HepG2 (cell line): ENCODE results near the gene ECD. TPM values are rescaled to one million over a fixed set of nuclear protein-coding genes. Genes with fewer than 3 reads are reported as not detected.
A peak's percentile ranks its signal among the peaks of the same experiment; 100 is the strongest.

ENCODE experiments used
- ATAC-seq: fragments of 200-7000 bp; cut with Tn5 transposase; 3 replicates; pipeline ENCODE4 v1.9.1; 2020; ENCODE audit warnings: mild to moderate bottlenecking, moderate library complexity
- BruUV-seq: library from RNA; stranded (reverse); fragments of 400-500 nt; replicated peaks from 2 replicates; lab custom pipeline; 2021; lab: Mats Ljungman, UMichigan
- CTCF ChIA-PET: fragments of 300-600 bp; formaldehyde crosslinking; extraction: SDS; loops from one replicate; lab custom pipeline; 2021; ENCODE audit warnings: low total read pairs, inconsistent platforms, low intra/inter-chr PET ratio; lab: Yijun Ruan, JAX
- POLR2A ChIA-PET: fragments of 350-600 bp; sonication (Branson Sonifier 250); formaldehyde crosslinking; loops from one replicate; lab custom pipeline; 2020; ENCODE audit warnings: antibody characterized with exemption, inconsistent platforms; lab: Yijun Ruan, JAX
- DNase-seq: peaks from one replicate; pipeline ENCODE4 v3.0.0-alpha.2; 2015; ENCODE audit warnings: low spot score
- FAIRE-seq: peaks from 3 replicates; lab custom pipeline; 2011; peaks lifted over from hg19 to GRCh38; lab: Jason Lieb, UNC
- H2AFZ ChIP-seq: one replicate; pipeline ENCODE4 v1.6.1; 2011; ENCODE audit warnings: low read length, inconsistent platforms
- H3K27ac ChIP-seq: fragments of 300-600 bp; 3 replicates; pipeline ENCODE4 v1.8.0; 2011; ENCODE audit warnings: mixed run types, mild to moderate bottlenecking, mixed read lengths, low read length, inconsistent platforms; ENCODE audit not compliant: insufficient read depth; ENCODE audit errors: extremely low read length
- H3K27me3 ChIP-seq, 2 experiments: fragments of 200-600 bp in 1 of 2; 2 replicates in 1 of 2; 3 replicates in 1 of 2; pipeline versions ENCODE4 v1.6.0 to v1.8.0; 2011; ENCODE audit warnings: low read length in 2 of 2, mild to moderate bottlenecking in 2 of 2, moderate library complexity in 2 of 2, inconsistent platforms in 1 of 2; ENCODE audit not compliant: insufficient read depth in 2 of 2, control insufficient read depth in 1 of 2
- H3K36me3 ChIP-seq, 2 experiments: fragments of 200-600 bp in 1 of 2; replicated peaks in 1 of 2; 2 replicates in 1 of 2; 3 replicates in 1 of 2; pipeline versions ENCODE4 v1.5.1 to v1.8.0; 2011; ENCODE audit warnings: low read length in 2 of 2, inconsistent platforms in 1 of 2; ENCODE audit not compliant: insufficient read depth in 2 of 2, control insufficient read depth in 1 of 2
- H3K4me1 ChIP-seq: 2 replicates; pipeline ENCODE4 v1.5.1; 2012; ENCODE audit warnings: low read length, inconsistent platforms; ENCODE audit not compliant: insufficient read depth
- H3K4me2 ChIP-seq: 2 replicates; pipeline ENCODE4 v1.6.0; 2011; ENCODE audit warnings: low read depth, low read length, inconsistent platforms
- H3K4me3 ChIP-seq, 3 experiments: fragments of 200-600 bp in 1 of 3; sonication (generic), shearing (Covaris generic) in 1 of 3; replicated peaks in 1 of 3; 2 replicates each; pipeline ENCODE4 v1.5.1; 2011 to 2016; ENCODE audit warnings: low read length in 3 of 3, inconsistent platforms in 2 of 3, low read depth in 2 of 3, mild to moderate bottlenecking in 2 of 3, control low read depth in 1 of 3, mixed read lengths in 1 of 3; ENCODE audit not compliant: insufficient read depth in 1 of 3
- H3K79me2 ChIP-seq: one replicate; pipeline ENCODE4 v1.6.1; 2011; ENCODE audit warnings: low read length, inconsistent platforms; ENCODE audit not compliant: insufficient read depth
- H3K9ac ChIP-seq: 2 replicates; pipeline ENCODE4 v1.6.0; 2011; ENCODE audit warnings: mild to moderate bottlenecking, low read depth, low read length, inconsistent platforms; ENCODE audit not compliant: insufficient read depth
- H3K9me3 ChIP-seq: 2 replicates; pipeline ENCODE4 v1.5.1; 2012; ENCODE audit warnings: mild to moderate bottlenecking, low read length
- H4K20me1 ChIP-seq: 2 replicates; pipeline ENCODE4 v1.6.0; 2011; ENCODE audit warnings: inconsistent platforms, mild to moderate bottlenecking, low read length, moderate library complexity; ENCODE audit not compliant: insufficient read depth
- EEA1 ChIP-seq: sonication (generic); formaldehyde crosslinking; IDR thresholded peaks from 2 replicates; pipeline ENCODE4 v1.5.1; 2020; ENCODE audit warnings: mild to moderate bottlenecking, missing genetic modification reagents, borderline replicate concordance
- FOXM1 ChIP-seq: sonication (generic); formaldehyde crosslinking; IDR thresholded peaks from 2 replicates; pipeline ENCODE4 v1.5.0; 2020; ENCODE audit warnings: missing genetic modification reagents
- HOXA3 ChIP-seq: sonication (generic); formaldehyde crosslinking; IDR thresholded peaks from 2 replicates; pipeline ENCODE4 v1.5.0; 2020; ENCODE audit warnings: missing genetic modification reagents
- KAT7 ChIP-seq: IDR thresholded peaks from 2 replicates; pipeline ENCODE4 v1.6.1; 2018; ENCODE audit warnings: borderline replicate concordance, missing compliant biosample characterization
- MBNL3 ChIP-seq: fragments of 250-450 bp; sonication (Bioruptor Pico); conservative IDR thresholded peaks from 2 replicates; pipeline ENCODE4 v1.8.0; 2022; ENCODE audit warnings: mild to moderate bottlenecking, inconsistent platforms
- MXI1 ChIP-seq: IDR thresholded peaks from 3 replicates; pipeline ENCODE4 v1.6.1; 2012; ENCODE audit warnings: low read depth, low read length, inconsistent platforms, borderline replicate concordance
- MZF1 ChIP-seq: sonication (generic); formaldehyde crosslinking; IDR thresholded peaks from 2 replicates; pipeline ENCODE4 v1.8.1; 2023; ENCODE audit warnings: mild to moderate bottlenecking, missing genetic modification reagents, borderline replicate concordance
- NBN ChIP-seq: fragments of 450-650 bp; conservative IDR thresholded peaks from 2 replicates; pipeline ENCODE4 v1.6.1; 2017
- NFRKB ChIP-seq: fragments of 450-650 bp; IDR thresholded peaks from 2 replicates; pipeline ENCODE4 v1.6.1; 2017
- PAX8 ChIP-seq: sonication (generic); formaldehyde crosslinking; IDR thresholded peaks from 2 replicates; pipeline ENCODE4 v1.8.0; 2022; ENCODE audit warnings: mild to moderate bottlenecking, missing genetic modification reagents, borderline replicate concordance
- PITX1 ChIP-seq: sonication (generic); formaldehyde crosslinking; IDR thresholded peaks from 2 replicates; pipeline ENCODE4 v1.5.1; 2020; ENCODE audit warnings: mild to moderate bottlenecking, missing genetic modification reagents
- POGK ChIP-seq: sonication (generic); formaldehyde crosslinking; conservative IDR thresholded peaks from 2 replicates; pipeline ENCODE4 v1.8.0; 2022; ENCODE audit warnings: mild to moderate bottlenecking, moderate library complexity, missing genetic modification reagents
- SMAD1 ChIP-seq: sonication (generic); formaldehyde crosslinking; IDR thresholded peaks from 2 replicates; pipeline ENCODE4 v1.4.0; 2020; ENCODE audit warnings: missing genetic modification reagents, low read depth, mild to moderate bottlenecking, borderline replicate concordance
- YY1 ChIP-seq: IDR thresholded peaks from 2 replicates; pipeline ENCODE4 v1.6.1; 2011; ENCODE audit warnings: low read length, low read depth, moderate library complexity, mild to moderate bottlenecking; ENCODE audit not compliant: insufficient read depth, insufficient replicate concordance
- ZC3H13 ChIP-seq: sonication (generic); formaldehyde crosslinking; IDR thresholded peaks from 2 replicates; pipeline ENCODE4 v1.8.1; 2023; ENCODE audit warnings: mild to moderate bottlenecking, missing genetic modification reagents, moderate library complexity
- ZNF10 ChIP-seq: sonication (generic); formaldehyde crosslinking; IDR thresholded peaks from 2 replicates; pipeline ENCODE4 v1.4.0; 2020; ENCODE audit warnings: mild to moderate bottlenecking, low read depth, missing genetic modification reagents, borderline replicate concordance
- ZNF564 ChIP-seq: sonication (generic); formaldehyde crosslinking; IDR thresholded peaks from 2 replicates; pipeline ENCODE4 v1.8.1; 2023; ENCODE audit warnings: mild to moderate bottlenecking, missing genetic modification reagents
- ZNF678 ChIP-seq: sonication (generic); formaldehyde crosslinking; IDR thresholded peaks from 2 replicates; pipeline ENCODE4 v1.4.0; 2020; ENCODE audit warnings: mild to moderate bottlenecking, missing genetic modification reagents
- ZNF777 ChIP-seq: sonication (generic); formaldehyde crosslinking; IDR thresholded peaks from 2 replicates; pipeline ENCODE4 v1.4.0; 2020; ENCODE audit warnings: missing genetic modification reagents
- ZNF878 ChIP-seq: sonication (generic); formaldehyde crosslinking; IDR thresholded peaks from 2 replicates; pipeline ENCODE4 v1.8.1; 2023; ENCODE audit warnings: mild to moderate bottlenecking, missing genetic modification reagents, moderate library complexity
- WGBS: methylation state at CpG from one replicate; pipeline ENCODE4 v1.1.6; 2017; ENCODE audit warnings: low lambda C conversion rate; 5-methylcytosine and 5-hydroxymethylcytosine counted together
- in situ Hi-C: cut with HindIII; loops from 2 replicates; pipeline ENCODE4 v1.10.0; 2017; ENCODE audit warnings: low pct_unique_long_range_greater_than_20kb; ENCODE audit not compliant: extremely low pct_ligation_motif_present
- intact Hi-C: fragments of 100-400 bp; cut with micrococcal nuclease; formaldehyde crosslinking; loops from one replicate; pipeline ENCODE4 v1.10.0; 2022; ENCODE audit not compliant: unreplicated experiment
- polyA plus RNA-seq, 8 experiments: library from polyadenylated mRNA; depleted of rRNA in 3 of 8; stranded (reverse) in 7 of 8; unstranded in 1 of 8; fragments of >200 nt; fragmentation: Illumina TruSeq in 4 of 8; extraction: Trizol in 4 of 8; gene quantifications; 2 replicates each; pipeline versions ENCODE4 v1.2.1 to v1.2.3, GENCODE V29; 2011 to 2016; ENCODE audit warnings: low read depth in 4 of 8, missing spikeins in 1 of 8, mixed read lengths in 1 of 8; ENCODE audit not compliant: insufficient read depth in 1 of 8
- total RNA-seq, 5 experiments: library from RNA; depleted of rRNA; stranded (reverse); fragments of >200 nt; fragmentation: Illumina TruSeq; extraction: Trizol; gene quantifications; 2 replicates each; pipeline ENCODE4 v1.2.3, GENCODE V29; 2016; ENCODE audit warnings: low read depth in 1 of 5
- TF ChIP-seq, protein P1 (sequence below): sonication (generic); formaldehyde crosslinking; IDR thresholded peaks from 2 replicates; pipeline ENCODE4 v1.8.1; 2023; ENCODE audit warnings: mild to moderate bottlenecking, inconsistent platforms, moderate library complexity, missing genetic modification reagents, borderline replicate concordance

Gene ECD
- total and polyA plus RNA-seq, 2 of the 13 experiments (the other 11 are each of a cell fraction or from before 2014, with no cell fraction given), result 21.5 to 27.6 TPM

GRCh38 chr10:73096449-73097304 lies 71.1 kb downstream of the ECD start, which contains the start of gene P4HA1 (continued):
- TF ChIP-seq PITX1 (CRISPR knock-in tag) (peak; percentile 85; the same call in 1 of the 2 replicates), PAX8 (CRISPR knock-in tag) (no peak; the same call in 1 of the 2 replicates), HOXA3 (peak; percentile 90), KAT7 (0 out of 2 replicates have a peak, but pooled peaks have one; percentile 82), ZNF878 (CRISPR knock-in tag) (peak; percentile 94), ZNF777 (peak; percentile 54; the same call in 1 of the 2 replicates), POGK (peak; percentile 69), ZNF10 (CRISPR knock-in tag) (no peak)

GRCh38 chr10:73096041-73096448 lies 71.8 kb downstream of the ECD start:
- intact Hi-C loops (loop anchor here (1.0 to 2.0 kb wide), 2 partner anchors 63 to 73 kb away; partner anchors contain the start of genes ECD and FAM149B1), in situ Hi-C loops (no loop called here)
- no peak for DNase-seq
- H3K9me3 ChIP-seq, result no peaks in the 10 kb centered on the region
- peak overlapping the region; percentile 97 to 100 (median 99) for H3K4me3 ChIP-seq
- H3K79me2 ChIP-seq, result peaks cover 54% of the 10 kb centered on the region
- FAIRE-seq, result no peak
- H3K9ac ChIP-seq, result peak overlapping the region; percentile 94
- H3K4me2 ChIP-seq, result peak overlapping the region; percentile 78
- peaks cover 0 to 5% of the 10 kb centered on the region in 2 experiments; a peak in 1 of 5 replicates for H3K36me3 ChIP-seq
- CTCF ChIA-PET, result interaction anchor here (2.3 kb wide), 1 partner anchor 63 kb away, joined by 15 read pairs; no protein-coding TSS in a partner anchor
- H4K20me1 ChIP-seq, result peaks cover 35% of the 10 kb centered on the region
- POLR2A ChIA-PET, result interaction anchor here (0.7 to 6.7 kb wide), 10 partner anchors 13 to 151 kb away, joined by 3 to 72 read pairs (median 7); partner anchors contain the start of genes DNAJC9, ECD, FAM149B1 and NUDT13
- no peaks in the 10 kb centered on the region; a peak in 1 of 5 replicates for H3K27me3 ChIP-seq
- peaks cover 36% of the 10 kb centered on the region for H3K4me1 ChIP-seq
- peak; percentile 68 for ATAC-seq
- H3K27ac ChIP-seq, result peak overlapping the region; percentile 84
- no peak overlapping the region for H2AFZ ChIP-seq
- no TSS peak for BruUV-seq
- 1% methylated on average over 27 of the region's 29 CpGs for WGBS
- TF ChIP-seq YY1 (no peak), ZNF564 (CRISPR knock-in tag) (no peak), NFRKB (no peak), NBN (no peak), EEA1 (CRISPR knock-in tag) (0 out of 2 replicates have a peak, but pooled peaks have one; percentile 8), ZC3H13 (no peak), MZF1 (CRISPR knock-in tag) (no peak), MBNL3 (no peak), MXI1 (no peak), FOXM1 (no peak), ZNF678 (no peak), SMAD1 (no peak)
- TF ChIP-seq, protein P1, sequence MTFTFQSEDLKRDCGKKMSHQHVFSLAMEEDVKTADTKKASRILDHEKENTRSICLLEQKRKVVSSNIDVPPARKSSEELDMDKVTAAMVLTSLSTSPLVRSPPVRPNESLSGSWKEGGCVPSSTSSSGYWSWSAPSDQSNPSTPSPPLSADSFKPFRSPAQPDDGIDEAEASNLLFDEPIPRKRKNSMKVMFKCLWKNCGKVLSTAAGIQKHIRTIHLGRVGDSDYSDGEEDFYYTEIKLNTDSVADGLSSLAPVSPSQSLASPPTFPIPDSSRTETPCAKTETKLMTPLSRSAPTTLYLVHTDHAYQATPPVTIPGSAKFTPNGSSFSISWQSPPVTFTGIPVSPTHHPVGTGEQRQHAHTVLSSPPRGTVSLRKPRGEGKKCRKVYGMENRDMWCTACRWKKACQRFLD (CRISPR knock-in tag), result no peak
